ENCODE data around the gene ADAMTS17.

ADAMTS17 gene

GRCh38 chr15:100335335-100335999 lies 6.3 kb downstream of the ADAMTS17 start:
- H3K4me3 ChIP-seq (ENCODE audit: low read depth, low read length), result no peak overlapping the region
- no peak for DNase-seq (ENCODE audit: low read depth, low spot score)
- no peak for TF ChIP-seq CTCF (IDR thresholded peaks at IDR 0.05; ENCODE audit: low read depth, low read length)
- in situ Hi-C loops (cut with HindIII; ENCODE audit: low sequenced_read_pairs), result no loop called here

- TF ChIP-seq CTCF (IDR thresholded peaks at IDR 0.05; ENCODE audit: low read depth, low read length), result no peak
- no peak for DNase-seq (ENCODE audit: low read depth, low spot score)
- no peak overlapping the region for H3K4me3 ChIP-seq (ENCODE audit: low read depth, low read length)
- in situ Hi-C loops (cut with HindIII; ENCODE audit: low sequenced_read_pairs), result no loop called here
Measured at GRCh38 chr15:100334905-100335304, 6.9 kb downstream of the ADAMTS17 start.

- no peak for TF ChIP-seq CTCF (IDR thresholded peaks at IDR 0.05; ENCODE audit: low read depth, low read length)
- no peak overlapping the region for H3K4me3 ChIP-seq (ENCODE audit: low read depth, low read length)
- in situ Hi-C loops (cut with HindIII; ENCODE audit: low sequenced_read_pairs), result no loop called here
- DNase-seq (ENCODE audit: low read depth, low spot score), result no peak
Measured at GRCh38 chr15:100334456-100334855, 7.3 kb downstream of the ADAMTS17 start.

GRCh38 chr15:100334015-100334414 lies 7.8 kb downstream of the ADAMTS17 start:
- no peak overlapping the region for H3K4me3 ChIP-seq (ENCODE audit: low read depth, low read length)
- in situ Hi-C loops (cut with HindIII; ENCODE audit: low sequenced_read_pairs), result no loop called here
- DNase-seq (ENCODE audit: low read depth, low spot score), result no peak
- TF ChIP-seq CTCF (IDR thresholded peaks at IDR 0.05; ENCODE audit: low read depth, low read length), result no peak

- no peak overlapping the region for H3K4me3 ChIP-seq (ENCODE audit: low read depth, low read length)
- no peak for TF ChIP-seq CTCF (IDR thresholded peaks at IDR 0.05; ENCODE audit: low read depth, low read length)
- in situ Hi-C loops (cut with HindIII; ENCODE audit: low sequenced_read_pairs), result no loop called here
- DNase-seq (ENCODE audit: low read depth, low spot score), result no peak
Measured at GRCh38 chr15:100333236-100333635, 8.5 kb downstream of the ADAMTS17 start.

GRCh38 chr15:100332721-100333120 lies 9.1 kb downstream of the ADAMTS17 start:
- no peak overlapping the region for H3K4me3 ChIP-seq (ENCODE audit: low read depth, low read length)
- in situ Hi-C loops (cut with HindIII; ENCODE audit: low sequenced_read_pairs), result no loop called here
- no peak for DNase-seq (ENCODE audit: low read depth, low spot score)
- no peak for TF ChIP-seq CTCF (IDR thresholded peaks at IDR 0.05; ENCODE audit: low read depth, low read length)

All from astrocyte of the spinal cord (primary cell).